GM23338 (cell line): ENCODE measurements around the gene CCDC121. TPM values are rescaled to one million over a fixed set of nuclear protein-coding genes. Genes with fewer than 3 reads are reported as not detected.

Experiments used
- ATAC-seq: fragments of 200-7000 bp; cut with Tn5 transposase; 3 replicates; pipeline ENCODE4 v1.9.1; 2020
- DNase-seq: peaks from one replicate; pipeline ENCODE4 v3.0.0-alpha.2; 2015; ENCODE audit warnings: low spot score
- H2AFZ ChIP-seq: fragments of 200-600 bp; sonication (generic); 2 replicates; pipeline ENCODE4 v1.8.0; 2016; ENCODE audit warnings: antibody characterized with exemption, mild to moderate bottlenecking, moderate library complexity
- H3F3A ChIP-seq: fragments of 200-600 bp; sonication (generic); replicated peaks from 2 replicates; pipeline ENCODE4 v1.8.0; 2017; ENCODE audit warnings: antibody characterized with exemption, mixed run types, low read depth
- H3K27ac ChIP-seq: fragments of 200-600 bp; sonication (generic); 2 replicates; pipeline ENCODE4 v1.6.1; 2016; ENCODE audit warnings: low read depth
- H3K27me3 ChIP-seq: fragments of 200-600 bp; sonication (generic); 2 replicates; pipeline ENCODE4 v1.8.0; 2016; ENCODE audit warnings: mild to moderate bottlenecking, mixed run types, moderate library complexity; ENCODE audit not compliant: insufficient read depth
- H3K36me3 ChIP-seq: fragments of 200-600 bp; sonication (generic); 2 replicates; pipeline ENCODE4 v1.8.0; 2016; ENCODE audit warnings: mild to moderate bottlenecking; ENCODE audit not compliant: insufficient read depth
- H3K4me1 ChIP-seq: fragments of 200-600 bp; sonication (generic); 2 replicates; pipeline ENCODE4 v1.8.0; 2016; ENCODE audit warnings: mild to moderate bottlenecking, moderate library complexity; ENCODE audit not compliant: insufficient read depth
- H3K4me2 ChIP-seq: fragments of 200-600 bp; sonication (generic); 2 replicates; pipeline ENCODE4 v1.7.1; 2017; ENCODE audit warnings: mixed run types
- H3K4me3 ChIP-seq: fragments of 200-600 bp; sonication (generic); 2 replicates; pipeline ENCODE4 v1.6.1; 2016; ENCODE audit warnings: mixed run types
- H3K79me2 ChIP-seq: fragments of 200-600 bp; sonication (generic); replicated peaks from 2 replicates; pipeline ENCODE4 v1.8.0; 2017; ENCODE audit warnings: mild to moderate bottlenecking; ENCODE audit not compliant: insufficient read depth
- H3K9me2 ChIP-seq: fragments of 200-600 bp; sonication (generic); 2 replicates; pipeline ENCODE4 v1.8.0; 2017; ENCODE audit not compliant: insufficient read depth
- H4K20me1 ChIP-seq: fragments of 200-600 bp; sonication (generic); replicated peaks from 2 replicates; pipeline ENCODE4 v1.8.0; 2017; ENCODE audit warnings: mild to moderate bottlenecking; ENCODE audit not compliant: insufficient read depth
- H3K27ac Mint-ChIP-seq: 2 replicates; pipeline ENCODE4 v1.8.0; 2020; ENCODE audit warnings: inconsistent platforms, mild to moderate bottlenecking, moderate library complexity, mixed read lengths
- H3K27me3 Mint-ChIP-seq: 3 replicates; pipeline ENCODE4 v1.8.0; 2022; ENCODE audit warnings: low read depth, mild to moderate bottlenecking, moderate library complexity, mixed read lengths, inconsistent platforms; ENCODE audit not compliant: insufficient read depth, poor library complexity
- H3K36me3 Mint-ChIP-seq: 3 replicates; pipeline ENCODE4 v1.8.0; 2021; ENCODE audit warnings: low read depth, mild to moderate bottlenecking, inconsistent platforms, moderate library complexity, mixed read lengths
- H3K4me1 Mint-ChIP-seq: 3 replicates; pipeline ENCODE4 v1.8.0; 2020; ENCODE audit warnings: mild to moderate bottlenecking, inconsistent platforms, mixed read lengths
- H3K4me3 Mint-ChIP-seq: 3 replicates; pipeline ENCODE4 v1.8.0; 2021; ENCODE audit warnings: moderate library complexity, mild to moderate bottlenecking, inconsistent platforms, mixed read lengths
- H3K9me3 Mint-ChIP-seq: 3 replicates; pipeline ENCODE4 v1.8.0; 2020; ENCODE audit warnings: moderate library complexity, mild to moderate bottlenecking, inconsistent platforms, mixed read lengths
- CREB1 ChIP-seq: fragments of 250-450 bp; sonication (Bioruptor Pico); IDR thresholded peaks from 2 replicates; pipeline ENCODE4 v1.5.0; 2020; ENCODE audit warnings: low read depth, mild to moderate bottlenecking, moderate library complexity
- ETS1 ChIP-seq: IDR thresholded peaks from 2 replicates; pipeline ENCODE4 v1.6.1; 2016; ENCODE audit warnings: antibody characterized with exemption
- EZH2 ChIP-seq: fragments of 200-600 bp; sonication (generic); IDR thresholded peaks from one replicate; pipeline ENCODE4 v1.8.0; 2017; ENCODE audit warnings: antibody characterized with exemption, mild to moderate bottlenecking, low read depth; ENCODE audit not compliant: unreplicated experiment
- EZH2phosphoT487 ChIP-seq: fragments of 200-600 bp; sonication (generic); IDR thresholded peaks from one replicate; pipeline ENCODE4 v1.8.1; 2018; ENCODE audit warnings: antibody characterized with exemption; ENCODE audit not compliant: unreplicated experiment
- JUNB ChIP-seq: IDR thresholded peaks from one replicate; pipeline ENCODE4 v1.6.1; 2016; ENCODE audit warnings: antibody characterized with exemption; ENCODE audit not compliant: unreplicated experiment
- NANOG ChIP-seq: IDR thresholded peaks from 2 replicates; pipeline ENCODE4 v1.6.1; 2016; ENCODE audit warnings: antibody characterized with exemption, borderline replicate concordance
- POLR2AphosphoS5 ChIP-seq: IDR thresholded peaks from 2 replicates; pipeline ENCODE4 v1.6.1; 2016; ENCODE audit warnings: antibody characterized with exemption, low read depth
- REST ChIP-seq: IDR thresholded peaks from one replicate; pipeline ENCODE4 v1.6.1; 2018; ENCODE audit warnings: antibody characterized with exemption; ENCODE audit not compliant: unreplicated experiment
- ZNF114 ChIP-seq: fragments of 250-450 bp; sonication (Bioruptor Pico); IDR thresholded peaks from 2 replicates; pipeline ENCODE4 v1.5.0; 2020; ENCODE audit warnings: mild to moderate bottlenecking, moderate library complexity
- ZNF331 ChIP-seq: fragments of 250-450 bp; sonication (Bioruptor Pico); IDR thresholded peaks from 2 replicates; pipeline ENCODE4 v1.5.0; 2020; ENCODE audit warnings: low read depth, mild to moderate bottlenecking, moderate library complexity
- polyA plus RNA-seq: library from polyadenylated mRNA; unstranded; fragments of >200 nt; fragmentation: Nextera tagmentation; extraction: Ambion mirVana; gene quantifications from 2 replicates; pipeline ENCODE4 v1.2.1, GENCODE V29; 2016
- total RNA-seq: library from RNA; depleted of rRNA; stranded (reverse); fragments of >200 nt; shearing (Covaris generic); gene quantifications from 2 replicates; pipeline ENCODE4 v1.2.3, GENCODE V29; 2014

The CCDC121 gene
- total and polyA plus RNA-seq, 2 experiments from 2014 or later = 1.6 to 1.9 TPM

GRCh38 chr2:27652790-27653189 is 24.0 kb upstream of the CCDC121 start:
- Histone ChIP-seq H3K27me3 (no peaks in the 10 kb centered on the region), H2AFZ (no peak overlapping the region), H4K20me1 (peaks cover 7% of the 10 kb centered on the region; the same call in 1 of the 2 replicates), H3K27ac (no peak overlapping the region), H3K4me1 (no peaks in the 10 kb centered on the region), H3K4me3 (no peak overlapping the region), H3K9me2 (no peaks in the 10 kb centered on the region), H3K79me2 (no peaks in the 10 kb centered on the region), H3K4me2 (no peak overlapping the region), H3F3A (no peaks in the 10 kb centered on the region), H3K36me3 (peaks cover 27% of the 10 kb centered on the region)
- no peak overlapping the region for H3K27ac Mint-ChIP-seq
- ATAC-seq (no peak), DNase-seq (no peak)
- H3K9me3 Mint-ChIP-seq = no peaks in the 10 kb centered on the region
- no peak for TF ChIP-seq ZNF114 (CRISPR knock-in tag)
- no peak for TF ChIP-seq REST
- no peak for TF ChIP-seq NANOG
- TF ChIP-seq EZH2 = no peak
- TF ChIP-seq EZH2phosphoT487 = no peak
- TF ChIP-seq JUNB = no peak
- TF ChIP-seq ZNF331 (CRISPR knock-in tag) = no peak
- no peak for TF ChIP-seq CREB1 (CRISPR knock-in tag)
- H3K36me3 Mint-ChIP-seq = peaks cover 59% of the 10 kb centered on the region
- no peaks in the 10 kb centered on the region for H3K4me1 Mint-ChIP-seq
- peaks cover 2% of the 10 kb centered on the region for H3K27me3 Mint-ChIP-seq
- H3K4me3 Mint-ChIP-seq = no peak overlapping the region

GRCh38 chr2:27652341-27652740 is 23.5 kb upstream of the CCDC121 start:
- no peaks in the 10 kb centered on the region for H3K4me1 ChIP-seq
- H3K36me3 ChIP-seq = peaks cover 31% of the 10 kb centered on the region
- no peaks in the 10 kb centered on the region for H3K9me3 Mint-ChIP-seq

More at GRCh38 chr2:27652341-27652740, 23.5 kb upstream of the CCDC121 start:
- ATAC-seq (no peak), DNase-seq (no peak)
- TF ChIP-seq ETS1 = no peak
- no peak for TF ChIP-seq NANOG
- TF ChIP-seq POLR2AphosphoS5 = no peak
- TF ChIP-seq EZH2 = no peak
- TF ChIP-seq CREB1 (CRISPR knock-in tag) = no peak
- H3K36me3 Mint-ChIP-seq = peaks cover 61% of the 10 kb centered on the region
- Histone ChIP-seq H2AFZ (no peak overlapping the region), H4K20me1 (peaks cover 7% of the 10 kb centered on the region; the same call in 1 of the 2 replicates), H3K4me2 (no peak overlapping the region), H3K4me3 (no peak overlapping the region), H3K27ac (no peak overlapping the region), H3K27me3 (no peaks in the 10 kb centered on the region), H3K79me2 (no peaks in the 10 kb centered on the region), H3F3A (no peaks in the 10 kb centered on the region), H3K9me2 (no peaks in the 10 kb centered on the region)
- no peak overlapping the region for H3K4me3 Mint-ChIP-seq
- peaks cover 2% of the 10 kb centered on the region for H3K27me3 Mint-ChIP-seq
- no peak overlapping the region for H3K27ac Mint-ChIP-seq
- H3K4me1 Mint-ChIP-seq = no peaks in the 10 kb centered on the region
